SKM-1 treated with dmso at 0.1 percent for 144 hours (cell line): ENCODE measurements around the gene ELP2.
"Not testable (repeated sequence)": the region's sequence is repeated elsewhere in the genome, so short reads cannot be mapped to it uniquely, and the experiment has no call there.

Source experiments
- DNase-seq: peaks from one replicate; lab custom pipeline; 2025; ENCODE audit not compliant: unreplicated experiment; lab: John Stamatoyannopoulos, UW

ELP2 gene

GRCh38 chr18:36155851-36156757 is 26.4 kb downstream of the ELP2 start:
- no peak for DNase-seq

GRCh38 chr18:36157441-36157840 is 27.7 kb downstream of the ELP2 start:
- DNase-seq = no peak

GRCh38 chr18:36158266-36158867 is 28.7 kb downstream of the ELP2 start:
- DNase-seq = no peak

- no peak for DNase-seq
Observed at GRCh38 chr18:36160959-36161371, 31.3 kb downstream of the ELP2 start.

- DNase-seq = no peak
Observed at GRCh38 chr18:36162981-36163380, 33.3 kb downstream of the ELP2 start.

GRCh38 chr18:36167692-36168218 is 38.1 kb downstream of the ELP2 start:
- DNase-seq = no peak

GRCh38 chr18:36168296-36168695 is 38.6 kb downstream of the ELP2 start:
- DNase-seq = not testable (repeated sequence)

- no peak for DNase-seq
Observed at GRCh38 chr18:36169938-36170337, 40.2 kb downstream of the ELP2 start.

GRCh38 chr18:36175481-36175880 is 45.8 kb downstream of the ELP2 start:
- no peak for DNase-seq

- no peak for DNase-seq
Observed at GRCh38 chr18:36176177-36176584, 46.5 kb downstream of the ELP2 start.

GRCh38 chr18:36176711-36177110 is 47.0 kb downstream of the ELP2 start:
- DNase-seq = no peak

GRCh38 chr18:36177913-36178312 is 48.2 kb downstream of the ELP2 start:
- DNase-seq = no peak

- peak; percentile 23 for DNase-seq
Observed at GRCh38 chr18:36179562-36180355, 50.1 kb downstream of the ELP2 start.

- DNase-seq = no peak
Observed at GRCh38 chr18:36181441-36181840, 51.7 kb downstream of the ELP2 start.

GRCh38 chr18:36181898-36182506 is 52.3 kb downstream of the ELP2 start:
- DNase-seq = no peak

GRCh38 chr18:36183033-36183432 is 53.3 kb downstream of the ELP2 start:
- no peak for DNase-seq

GRCh38 chr18:36183987-36184386 is 54.3 kb downstream of the ELP2 start:
- no peak for DNase-seq

GRCh38 chr18:36185157-36185556 is 55.5 kb downstream of the ELP2 start:
- no peak for DNase-seq

GRCh38 chr18:36185901-36186460 is 56.3 kb downstream of the ELP2 start:
- no peak for DNase-seq

- DNase-seq = no peak
Observed at GRCh38 chr18:36186461-36187192, 56.9 kb downstream of the ELP2 start.
